Esophagus squamous epithelium (tissue), 5 donors: ENCODE measurements around the gene CRTC2. TPM values are rescaled to one million over a fixed set of nuclear protein-coding genes. Genes with fewer than 3 reads are reported as not detected.

Experiments
- DNase-seq: peaks from one replicate; lab custom pipeline; 2025; lab: John Stamatoyannopoulos, UW
- H3K27ac ChIP-seq, 4 donors: fragments of 200-600 bp; sonication (generic); one replicate each; pipeline ENCODE4 v1.5.1; 2016 to 2019; ENCODE audit warnings: mild to moderate bottlenecking in 1 of 4
- H3K27me3 ChIP-seq, 4 donors: fragments of 200-600 bp; sonication (generic); 1 replicate in 3 of 4; 2 replicates in 1 of 4; pipeline versions ENCODE4 v1.5.1 to v1.6.0; 2017 to 2021; ENCODE audit warnings: antibody characterized with exemption in 1 of 4
- H3K36me3 ChIP-seq, 3 donors: fragments of 200-600 bp; sonication (generic); one replicate each; pipeline ENCODE4 v1.5.1; 2016 to 2019
- H3K4me1 ChIP-seq, 3 donors: fragments of 200-600 bp; sonication (generic); one replicate each; pipeline ENCODE4 v1.5.1; 2017 to 2019
- H3K4me3 ChIP-seq, 4 donors: fragments of 200-600 bp; sonication (generic); 1 replicate in 3 of 4; 2 replicates in 1 of 4; pipeline ENCODE4 v1.5.1; 2016 to 2019; ENCODE audit warnings: mild to moderate bottlenecking in 2 of 4, moderate library complexity in 1 of 4
- H3K9me3 ChIP-seq, 3 donors: fragments of 200-600 bp; sonication (generic); one replicate each; pipeline ENCODE4 v1.5.1; 2016 to 2019
- POLR2A ChIP-seq, 4 donors: fragments of 450-650 bp; IDR thresholded peaks; one replicate each; pipeline ENCODE4 v1.6.1; 2017; ENCODE audit warnings: antibody characterized with exemption in 4 of 4, mild to moderate bottlenecking in 4 of 4, moderate library complexity in 3 of 4
- whole genome bisulfite sequencing, 2 donors: methylation state at CpG; one replicate each; pipeline ENCODE4 v1.1.5; 2018; 5-methylcytosine and 5-hydroxymethylcytosine counted together
- intact Hi-C: fragments of 100-400 bp; cut with DNase I; formaldehyde crosslinking; loops from one replicate; pipeline ENCODE4 v1.15.0; 2022
- small RNA-seq, 4 donors: library from RNA; depleted of rRNA; stranded (forward); fragments of <200 nt; gene quantifications; one replicate each; pipeline ENCODE3, GENCODE V24; 2016
- total RNA-seq, 4 donors: library from RNA; depleted of rRNA; stranded (reverse); fragments of >200 nt; gene quantifications; one replicate each; pipeline ENCODE4 v1.1.0, GENCODE V29; 2016
- TF ChIP-seq, protein P1 (sequence below), 6 experiments: fragments of 450-650 bp in 4 of 6; fragments of 200-600 bp in 2 of 6; sonication (generic) in 2 of 6; IDR thresholded peaks; one replicate each; pipeline ENCODE4 v1.5.1; 2016 to 2019; ENCODE audit warnings: antibody characterized with exemption in 6 of 6, mild to moderate bottlenecking in 4 of 6, moderate library complexity in 4 of 6
- donor health status: DM: yes; HTN: yes; CAD: no.

The CRTC2 gene
- total RNA-seq, 4 donors from 2014 or later, result 7.5 to 13.2 (median 8.0) TPM

DNA sequence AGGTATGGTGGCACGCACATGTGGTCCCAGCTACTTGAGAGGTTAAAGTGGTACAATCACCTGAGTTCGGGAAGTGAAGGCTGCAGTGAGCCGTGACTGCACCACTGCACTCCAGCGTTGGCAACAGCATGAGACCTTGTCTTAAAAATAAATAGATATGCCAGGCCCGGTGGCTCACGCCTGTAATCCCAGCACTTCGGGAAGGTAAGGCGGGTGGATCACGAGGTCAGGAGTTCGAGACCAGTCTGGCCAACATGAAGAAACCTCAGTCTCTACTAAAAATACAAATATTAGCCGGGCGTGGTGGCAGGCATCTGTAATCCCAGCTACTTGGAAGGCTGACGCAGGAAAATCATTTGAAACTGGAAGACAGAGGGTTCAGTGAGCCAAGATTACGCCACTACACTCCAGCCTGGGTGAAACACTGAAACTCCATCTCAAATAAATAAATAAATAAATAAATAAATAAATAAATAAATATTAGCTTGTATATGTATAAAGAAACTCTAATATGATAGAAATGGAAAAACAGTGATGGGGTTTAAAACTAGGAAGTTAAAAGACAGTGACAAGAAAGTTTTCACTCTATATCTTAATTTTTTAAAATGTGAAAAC is 54.5 kb downstream of the CRTC2 start:
- intact Hi-C loops, result no loop called here
- Histone ChIP-seq H3K4me1 (peaks cover 0 to 25% (median 0%) of the 10 kb centered on the region in 3 donors), H3K4me3 (no peak overlapping the region), H3K36me3 (peaks cover 0 to 49% (median 0%) of the 10 kb centered on the region in 3 donors), H3K9me3 (no peaks in the 10 kb centered on the region), H3K27ac (peak overlapping the region in 1 of 4 donors; percentile 36), H3K27me3 (no peaks in the 10 kb centered on the region)
- WGBS, 2 donors, result 82% methylated on average over 14 of the region's 14 CpGs
- TF ChIP-seq, protein P1, sequence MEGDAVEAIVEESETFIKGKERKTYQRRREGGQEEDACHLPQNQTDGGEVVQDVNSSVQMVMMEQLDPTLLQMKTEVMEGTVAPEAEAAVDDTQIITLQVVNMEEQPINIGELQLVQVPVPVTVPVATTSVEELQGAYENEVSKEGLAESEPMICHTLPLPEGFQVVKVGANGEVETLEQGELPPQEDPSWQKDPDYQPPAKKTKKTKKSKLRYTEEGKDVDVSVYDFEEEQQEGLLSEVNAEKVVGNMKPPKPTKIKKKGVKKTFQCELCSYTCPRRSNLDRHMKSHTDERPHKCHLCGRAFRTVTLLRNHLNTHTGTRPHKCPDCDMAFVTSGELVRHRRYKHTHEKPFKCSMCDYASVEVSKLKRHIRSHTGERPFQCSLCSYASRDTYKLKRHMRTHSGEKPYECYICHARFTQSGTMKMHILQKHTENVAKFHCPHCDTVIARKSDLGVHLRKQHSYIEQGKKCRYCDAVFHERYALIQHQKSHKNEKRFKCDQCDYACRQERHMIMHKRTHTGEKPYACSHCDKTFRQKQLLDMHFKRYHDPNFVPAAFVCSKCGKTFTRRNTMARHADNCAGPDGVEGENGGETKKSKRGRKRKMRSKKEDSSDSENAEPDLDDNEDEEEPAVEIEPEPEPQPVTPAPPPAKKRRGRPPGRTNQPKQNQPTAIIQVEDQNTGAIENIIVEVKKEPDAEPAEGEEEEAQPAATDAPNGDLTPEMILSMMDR (IDR thresholded peaks at IDR 0.05), result no peak
- TF ChIP-seq POLR2A (IDR thresholded peaks at IDR 0.05), result no peak
- DNase-seq, result no peak

DNA sequence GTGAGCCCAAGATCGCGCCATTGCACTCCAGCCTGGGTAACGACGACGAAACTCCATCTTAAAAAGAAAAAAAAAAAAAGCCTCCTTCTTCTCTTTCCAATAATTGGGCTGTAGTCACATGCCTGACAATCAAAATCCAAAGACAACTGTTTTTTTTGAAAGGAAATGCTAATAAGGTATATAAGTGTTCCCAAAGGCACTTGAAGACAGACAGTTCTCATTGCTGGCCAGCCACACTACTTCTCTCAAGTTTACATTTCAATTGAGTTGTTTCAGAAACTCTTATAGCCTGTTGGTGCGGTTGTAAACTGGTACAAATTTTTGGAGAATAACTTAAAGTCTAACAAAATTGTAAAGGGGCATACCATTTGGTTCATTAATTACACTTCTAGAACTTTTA is 58.9 kb downstream of the CRTC2 start:
- peaks cover 0 to 24% (median 10%) of the 10 kb centered on the region in 3 donors for H3K4me1 ChIP-seq
- intact Hi-C loops, result no loop called here
- 93 to 94% methylated on average over 6 of the region's 6 CpGs for WGBS, 2 donors
- no peak overlapping the region for H3K27ac ChIP-seq
- H3K4me3 ChIP-seq, result no peak overlapping the region
- no peak for DNase-seq
- H3K9me3 ChIP-seq, result no peaks in the 10 kb centered on the region
- H3K36me3 ChIP-seq, result peaks cover 0 to 52% (median 0%) of the 10 kb centered on the region in 3 donors
- TF ChIP-seq, protein P1 (IDR thresholded peaks at IDR 0.05), result no peak
- no peak for TF ChIP-seq POLR2A (IDR thresholded peaks at IDR 0.05)
- H3K27me3 ChIP-seq, result no peaks in the 10 kb centered on the region

Small RNAs within 50 kb of the gene (small RNA-seq; reads per million reads assigned to genes)
- 0 to 0.14 (median 0) reads per million in 4 donors for gene MIR6737

Other genes starting within 250 kb of the CRTC2 start
- 10 to 100 TPM; 24.6 to 27.9 (median 26.2) TPM for gene INTS3, start 230.6 kb downstream of the CRTC2 start, total RNA-seq
- gene SLC27A3, start 183.2 kb downstream of the CRTC2 start, total RNA-seq, result 10 to 100 TPM in 2 of 4 donors, 1 to 10 TPM in 2; 7.6 to 15.0 (median 11.2) TPM
- 10 to 100 TPM in 3 of 4 donors, 1 to 10 TPM in 1; 9.7 to 16.6 (median 12.0) TPM for gene GATAD2B, start 35.6 kb downstream of the CRTC2 start, total RNA-seq
- gene DENND4B, start 11.9 kb downstream of the CRTC2 start, total RNA-seq, result 10 to 100 TPM in 3 of 4 donors, 1 to 10 TPM in 1; 5.9 to 31.7 (median 14.1) TPM
- gene SLC39A1, start 4.9 kb upstream of the CRTC2 start, total RNA-seq, result 10 to 100 TPM; 42.5 to 74.2 (median 58.8) TPM
- gene CREB3L4, start 9.3 kb upstream of the CRTC2 start, total RNA-seq, result 10 to 100 TPM in 1 of 4 donors, 1 to 10 TPM in 3; 3.7 to 14.4 (median 8.1) TPM
- 100 to 1,000 TPM; 144 to 225 (median 204) TPM for gene JTB, start 19.1 kb upstream of the CRTC2 start, total RNA-seq
- gene RAB13, start 27.7 kb upstream of the CRTC2 start, total RNA-seq, result 10 to 100 TPM; 24.1 to 45.8 (median 35.5) TPM
- gene RPS27, start 32.1 kb upstream of the CRTC2 start, total RNA-seq, result 1,000 to 10,000 TPM in 3 of 4 donors, 100 to 1,000 TPM in 1; 688 to 4,009 (median 2,458) TPM
- gene NUP210L, start 196.5 kb upstream of the CRTC2 start, total RNA-seq, result under 1 TPM in 2 of 4 donors, not detected in 2; 0.09 to 0.19 TPM
- 100 to 1,000 TPM; 216 to 387 (median 316) TPM for gene TPM3, start 233.5 kb upstream of the CRTC2 start, total RNA-seq
- gene CFAP141, start 247.7 kb upstream of the CRTC2 start, total RNA-seq, result not detected